CD4-positive, alpha-beta T cell treated with Interleukin-6 at 100 ng/mL for 8 hours (primary cell): ENCODE data around the gene PTF1A.
"Not testable (repeated sequence)": the region's sequence is repeated elsewhere in the genome, so short reads cannot be mapped to it uniquely, and the experiment has no call there.

Experiments
- DNase-seq: peaks from one replicate; pipeline ENCODE4 v3.0.0-alpha.2; 2020; ENCODE audit warnings: mixed read lengths, low spot score

PTF1A gene

DNA sequence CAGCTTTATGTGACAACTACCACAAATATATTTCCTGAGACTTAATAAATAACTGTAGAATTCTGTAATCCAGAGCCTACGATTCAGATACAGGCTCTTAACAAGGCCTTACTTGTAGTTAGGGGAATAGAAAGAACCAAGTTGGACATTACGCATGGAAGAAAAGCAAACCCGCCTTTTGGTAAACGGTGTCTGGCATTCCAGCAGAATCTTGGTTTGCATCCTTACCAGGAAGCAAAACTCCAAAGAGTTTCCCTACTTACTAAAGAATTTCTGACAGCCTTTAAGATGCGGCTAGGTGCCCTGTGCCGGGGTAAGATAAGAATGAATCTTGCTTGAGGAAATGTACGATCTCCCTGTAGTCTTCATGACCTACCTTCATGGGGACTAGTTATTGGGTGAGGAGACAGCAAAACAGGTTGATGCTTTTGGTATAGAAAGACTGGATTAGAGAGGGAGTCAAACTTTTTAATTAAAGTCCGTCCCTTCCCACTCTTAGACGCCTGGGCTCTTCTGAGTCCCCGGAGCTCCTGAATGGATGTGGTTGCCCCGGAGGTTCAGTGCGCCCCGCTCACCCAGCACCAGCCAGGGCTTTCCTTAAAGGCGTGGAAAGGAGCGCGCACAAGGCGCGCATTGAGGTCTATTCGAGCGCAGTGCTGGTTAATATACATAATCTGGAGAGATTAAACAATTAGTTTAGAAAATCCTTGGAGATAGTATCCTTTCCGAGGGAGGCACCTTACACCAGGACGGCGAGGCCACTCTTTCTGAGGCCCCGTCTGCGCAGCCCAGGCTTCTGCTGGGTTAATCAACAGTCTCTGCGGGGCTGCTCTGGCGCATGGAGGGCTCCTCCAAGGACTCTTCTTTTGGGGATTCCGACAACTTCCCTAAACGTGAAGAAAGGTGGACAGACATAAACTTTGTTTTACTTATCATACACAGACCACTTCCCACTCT, 11.5 kb downstream of the PTF1A start:
- no peak for DNase-seq

GRCh38 chr10:23204773-23205172, 12.7 kb downstream of the PTF1A start:
- no peak for DNase-seq

DNA sequence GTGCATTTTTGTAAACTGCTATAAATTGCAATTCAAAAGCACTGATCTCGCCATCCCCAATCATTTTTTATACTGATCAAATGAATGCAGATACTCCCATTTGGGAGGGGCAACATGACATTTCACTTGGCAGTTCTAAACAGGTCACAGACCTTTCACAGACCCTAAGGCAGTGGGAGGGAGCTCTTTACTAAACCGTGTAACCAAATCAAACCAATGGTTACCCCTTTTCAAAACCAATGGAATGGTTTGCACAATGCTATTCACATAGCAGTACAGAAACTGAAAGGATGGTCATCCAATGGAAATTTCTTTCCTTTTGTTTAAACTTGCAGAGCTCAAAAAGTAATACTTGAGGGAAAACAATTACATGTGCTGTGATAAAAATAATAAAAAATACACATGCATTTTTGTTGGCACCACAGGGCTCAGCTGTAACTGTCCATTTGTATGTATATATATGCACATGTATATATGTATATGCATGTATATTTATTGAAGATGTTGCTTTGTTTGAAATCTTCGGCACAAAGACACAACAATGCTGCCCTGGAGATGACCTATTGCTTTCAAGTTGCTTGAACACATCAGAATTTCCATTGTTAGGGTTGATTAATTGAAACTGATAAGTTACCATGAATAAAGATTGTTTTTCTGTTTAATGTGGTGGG, 14.0 kb downstream of the PTF1A start:
- DNase-seq = no peak

DNA sequence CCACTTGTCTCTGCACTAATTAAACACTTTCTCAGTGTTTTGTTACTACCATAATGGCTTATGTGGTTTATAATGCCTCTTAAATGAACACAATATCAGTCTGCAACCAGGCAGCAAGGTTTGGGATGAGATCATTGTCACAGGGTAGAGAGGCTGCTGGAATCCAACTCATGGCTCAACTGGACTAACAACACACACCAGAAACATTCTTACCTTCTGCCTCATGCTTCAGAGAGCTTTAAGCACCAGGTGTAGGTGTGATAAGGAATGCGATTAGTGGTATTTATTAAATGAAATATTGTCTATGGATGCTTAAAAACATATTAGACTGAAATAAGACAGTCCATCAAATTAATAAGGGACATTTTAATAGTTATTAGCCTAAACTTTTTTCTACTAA, 25.4 kb downstream of the PTF1A start:
- DNase-seq = no peak

- DNase-seq = no peak
Measured at GRCh38 chr10:23230582-23230981, 38.5 kb downstream of the PTF1A start.

DNA sequence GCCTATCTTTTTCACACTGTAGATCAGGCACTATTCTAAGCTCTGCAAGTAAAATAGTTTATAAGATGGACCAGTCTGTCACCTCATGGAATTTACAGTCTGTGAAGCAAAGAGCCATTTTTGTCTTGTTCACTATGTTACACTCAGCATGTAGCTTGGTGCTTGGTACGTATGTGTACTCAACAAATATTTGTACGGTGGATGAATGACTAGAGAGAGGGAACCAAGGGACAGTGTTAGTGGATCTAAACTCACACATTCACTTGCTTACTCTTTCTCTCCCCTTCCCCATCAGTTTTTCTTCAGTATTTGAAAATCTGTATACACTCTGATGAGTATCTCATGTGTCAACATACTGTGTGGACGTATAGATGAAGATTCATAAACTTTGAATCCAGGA, 45.9 kb downstream of the PTF1A start:
- no peak for DNase-seq

DNA sequence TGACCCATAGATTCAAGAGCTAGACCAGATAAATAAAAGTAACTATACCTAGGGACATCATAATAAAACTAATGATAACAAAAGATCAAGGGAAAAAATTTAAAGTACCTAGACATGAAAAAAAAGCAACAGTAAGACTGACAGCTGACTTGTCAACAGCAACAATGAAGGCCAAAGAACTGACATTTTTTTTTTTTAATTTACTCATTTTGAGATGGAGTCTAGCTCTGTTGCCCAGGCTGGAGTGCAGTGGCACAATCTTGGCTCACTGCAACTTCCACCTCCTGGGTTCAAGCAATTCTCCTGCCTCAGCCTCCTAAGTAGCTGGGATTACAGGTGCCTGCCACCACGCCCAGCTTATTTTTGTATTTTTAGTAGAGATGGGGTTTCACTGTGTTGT, 49.7 kb downstream of the PTF1A start:
- not testable (repeated sequence) for DNase-seq
